ENCODE measurements around the gene CPZ.

The CPZ gene

GRCh38 chr4:8637456-8637984 lies 45.0 kb downstream of the CPZ start:
- ChIA-PET POLR2A (no interaction called here), CTCF (interaction anchor here (1.2 to 1.3 kb wide), 2 partner anchors 22 to 30 kb away, joined by 3 to 6 read pairs; no protein-coding TSS in a partner anchor)
- DNase-seq (ENCODE audit: extremely low spot score) = no peak
- TF ChIP-seq CTCF (IDR thresholded peaks at IDR 0.05; ENCODE audit: control extremely low read depth, extremely low read depth, low read depth, missing control alignments) = no peak

- ChIA-PET POLR2A (no interaction called here), CTCF (no interaction called here)
- no peak for TF ChIP-seq CTCF (IDR thresholded peaks at IDR 0.05; ENCODE audit: control extremely low read depth, extremely low read depth, low read depth, missing control alignments)
- DNase-seq (ENCODE audit: extremely low spot score) = no peak
Observed at GRCh38 chr4:8639021-8639420, 46.5 kb downstream of the CPZ start.

- POLR2A ChIA-PET = no interaction called here
- no peak for TF ChIP-seq CTCF (IDR thresholded peaks at IDR 0.05; ENCODE audit: control extremely low read depth, extremely low read depth, low read depth, missing control alignments)
- DNase-seq (ENCODE audit: extremely low spot score) = no peak
- CTCF ChIA-PET = no interaction called here
Observed at GRCh38 chr4:8639777-8640720, 47.5 kb downstream of the CPZ start.

- TF ChIP-seq CTCF (IDR thresholded peaks at IDR 0.05; ENCODE audit: control extremely low read depth, extremely low read depth, low read depth, missing control alignments) = no peak
- CTCF ChIA-PET = no interaction called here
- DNase-seq (ENCODE audit: extremely low spot score) = no peak
- POLR2A ChIA-PET = no interaction called here
Observed at GRCh38 chr4:8640816-8641215, 48.3 kb downstream of the CPZ start.

GRCh38 chr4:8641256-8641655 lies 48.7 kb downstream of the CPZ start:
- ChIA-PET POLR2A (no interaction called here), CTCF (no interaction called here)
- TF ChIP-seq CTCF (IDR thresholded peaks at IDR 0.05; ENCODE audit: control extremely low read depth, extremely low read depth, low read depth, missing control alignments) = no peak
- no peak for DNase-seq (ENCODE audit: extremely low spot score)

- no peak for DNase-seq (ENCODE audit: extremely low spot score)
- ChIA-PET POLR2A (no interaction called here), CTCF (interaction anchor here (1.2 kb wide), 1 partner anchor 28 kb away, joined by 3 read pairs; no protein-coding TSS in a partner anchor)
- no peak for TF ChIP-seq CTCF (IDR thresholded peaks at IDR 0.05; ENCODE audit: control extremely low read depth, extremely low read depth, low read depth, missing control alignments)
Observed at GRCh38 chr4:8641931-8642650, 49.5 kb downstream of the CPZ start.
